ENCODE measurements around the gene BLOC1S5. TPM values are rescaled to one million over a fixed set of nuclear protein-coding genes. Genes with fewer than 3 reads are reported as not detected.
A peak's percentile ranks its signal among the peaks of the same experiment; 100 is the strongest.

The BLOC1S5 gene
- total and polyA plus RNA-seq, 2 of the 13 experiments (the other 11 are each of a cell fraction or from before 2014, with no cell fraction given): 10.5 to 41.5 TPM

- TF ChIP-seq RERE (CRISPR knock-in tag; IDR thresholded peaks at IDR 0.05; ENCODE audit: low read depth) (0 out of 2 replicates have a peak, but pooled peaks have one; percentile 30), ZNF34 (CRISPR knock-in tag; IDR thresholded peaks at IDR 0.05; ENCODE audit: borderline replicate concordance) (0 out of 2 replicates have a peak, but pooled peaks have one; percentile 85), ZNF543 (CRISPR knock-in tag; IDR thresholded peaks at IDR 0.05) (peak; percentile 92; the same call in 1 of the 2 replicates), ZNF556 (CRISPR knock-in tag; IDR thresholded peaks at IDR 0.05; ENCODE audit: borderline replicate concordance) (peak; percentile 66; the same call in 1 of the 2 replicates), ZNF24 (IDR thresholded peaks at IDR 0.05) (no peak), HNF4G (IDR thresholded peaks at IDR 0.05; ENCODE audit: borderline replicate concordance, low read depth, low read length) (0 out of 2 replicates have a peak, but pooled peaks have one; percentile 19), HNF4G (CRISPR knock-in tag; IDR thresholded peaks at IDR 0.05; ENCODE audit: borderline replicate concordance, low read depth) (peak; percentile 56; the same call in 1 of the 2 replicates), ZNF512 (CRISPR knock-in tag; IDR thresholded peaks at IDR 0.05) (no peak), ZNF644 (CRISPR knock-in tag; IDR thresholded peaks at IDR 0.05; ENCODE audit: low read depth) (peak; percentile 88), HNRNPL (IDR thresholded peaks at IDR 0.05; ENCODE audit: low read depth, low read length) (0 out of 2 replicates have a peak, but pooled peaks have one; percentile 58), MED8 (CRISPR knock-in tag; IDR thresholded peaks at IDR 0.05; ENCODE audit: insufficient replicate concordance) (peak; percentile 65), THRA (CRISPR knock-in tag; IDR thresholded peaks at IDR 0.05; ENCODE audit: borderline replicate concordance) (peak; percentile 38; the same call in 1 of the 2 replicates), ZNF547 (CRISPR knock-in tag; IDR thresholded peaks at IDR 0.05) (0 out of 2 replicates have a peak, but pooled peaks have one; percentile 49), SKIL (CRISPR knock-in tag; IDR thresholded peaks at IDR 0.05; ENCODE audit: borderline replicate concordance) (no peak), MED1 (CRISPR knock-in tag; IDR thresholded peaks at IDR 0.05) (peak; percentile 10; the same call in 1 of the 2 replicates), SRY (CRISPR knock-in tag; IDR thresholded peaks at IDR 0.05) (peak; percentile 74; the same call in 1 of the 2 replicates), FOXA3 (CRISPR knock-in tag; IDR thresholded peaks at IDR 0.05) (peak; percentile 42; the same call in 1 of the 2 replicates)
These were observed 38.2 kb upstream of the BLOC1S5 start, which contains the start of gene EEF1E1 (continued) for GRCh38 chr6:8102122-8102958.
